Spleen (tissue), 11 donors: ENCODE data around the gene LAMC1. TPM values are rescaled to one million over a fixed set of nuclear protein-coding genes. Genes with fewer than 3 reads are reported as not detected.

ENCODE experiments used
- DNase-seq: peaks from one replicate; pipeline ENCODE4 v3.0.0-alpha.2; 2020
- H3K27ac ChIP-seq, 8 donors: fragments of 200-600 bp; sonication (generic) in 7 of 8; 1 replicate in 4 of 8; 2 replicates in 4 of 8; pipeline versions ENCODE4 v1.5.0 to v1.8.0; 2016 to 2021; ENCODE audit warnings: inconsistent platforms in 4 of 8, mild to moderate bottlenecking in 4 of 8, moderate library complexity in 1 of 8
- H3K27me3 ChIP-seq, 7 donors: fragments of 200-600 bp; sonication (generic) in 6 of 7; replicated peaks in 1 of 7; 1 replicate in 4 of 7; 2 replicates in 3 of 7; pipeline versions ENCODE4 v1.5.0 to v1.8.0; 2016 to 2021; ENCODE audit warnings: inconsistent platforms in 3 of 7, mild to moderate bottlenecking in 1 of 7
- H3K36me3 ChIP-seq, 6 donors: fragments of 200-600 bp; sonication (generic) in 5 of 6; 1 replicate in 4 of 6; 2 replicates in 2 of 6; pipeline versions ENCODE4 v1.5.0 to v1.8.0; 2016 to 2021; ENCODE audit warnings: inconsistent platforms in 2 of 6
- H3K4me1 ChIP-seq, 6 donors: fragments of 200-600 bp; sonication (generic) in 5 of 6; 1 replicate in 3 of 6; 2 replicates in 3 of 6; pipeline versions ENCODE4 v1.5.0 to v1.8.0; 2016 to 2021; ENCODE audit warnings: inconsistent platforms in 3 of 6
- H3K4me3 ChIP-seq, 8 donors: fragments of 200-600 bp; sonication (generic) in 7 of 8; 1 replicate in 4 of 8; 2 replicates in 4 of 8; pipeline versions ENCODE4 v1.5.0 to v1.8.0; 2016 to 2021; ENCODE audit warnings: inconsistent platforms in 4 of 8, mild to moderate bottlenecking in 4 of 8, moderate library complexity in 2 of 8
- H3K9me3 ChIP-seq, 8 donors: fragments of 200-600 bp; sonication (generic) in 7 of 8; 1 replicate in 4 of 8; 2 replicates in 4 of 8; pipeline versions ENCODE4 v1.5.0 to v1.8.0; 2016 to 2021; ENCODE audit warnings: inconsistent platforms in 4 of 8
- CTCF ChIP-seq, 11 experiments: fragments of 200-600 bp in 7 of 11; fragments of 450-650 bp in 4 of 11; sonication (generic) in 4 of 11; IDR thresholded peaks in 8 of 11; conservative IDR thresholded peaks in 3 of 11; 1 replicate in 7 of 11; 2 replicates in 4 of 11; pipeline versions ENCODE4 v1.4.0 to v1.8.0; 2016 to 2021; ENCODE audit warnings: antibody characterized with exemption in 11 of 11, inconsistent platforms in 4 of 11, mild to moderate bottlenecking in 1 of 11
- POLR2A ChIP-seq, 3 donors: fragments of 450-650 bp; IDR thresholded peaks; one replicate each; pipeline ENCODE4 v1.5.1; 2017; ENCODE audit warnings: antibody characterized with exemption in 3 of 3, mild to moderate bottlenecking in 1 of 3
- POLR2AphosphoS5 ChIP-seq, 3 donors: sonication (generic); formaldehyde crosslinking; IDR thresholded peaks; one replicate each; pipeline ENCODE4 v1.5.1; 2017; ENCODE audit warnings: antibody characterized with exemption in 3 of 3
- WGBS, 5 donors: extraction: QIAGEN DNeasy Blood & Tissue Kit in 3 of 5; methylation state at CpG; one replicate each; pipeline versions ENCODE4 v1.1.5 to v1.1.7; 2013 to 2018; 5-methylcytosine and 5-hydroxymethylcytosine counted together
- intact Hi-C: fragments of 100-400 bp; cut with DNase I; formaldehyde crosslinking; loops from one replicate; pipeline ENCODE4 v1.15.0; 2023; ENCODE audit warnings: low total_unique reads
- polyA plus RNA-seq, 3 donors: library from polyadenylated mRNA; stranded (reverse); fragments of 200-250 nt; gene quantifications; one replicate each; pipeline ENCODE4 v1.2.1, GENCODE V29; 2013
- total RNA-seq, 7 donors: library from RNA; depleted of rRNA in 3 of 7; stranded (reverse); fragments of >200 nt in 3 of 7; fragmentation: NEBNext Ultra II Directional in 4 of 7; extraction: Animal tissue kit (Norgen Biotek cat#: 25700) in 4 of 7; gene quantifications; one replicate each; pipeline versions ENCODE4 v1.1.0 to v1.2.1, GENCODE V29; 2016 to 2021
- donor health status: healthy with polysubstance abuse.
- donor health status: DM: no; HTN: no; CAD: no; lungs with moderate emphysema.
- donor health status: DM: no; HTN: no; CAD: no.
- donor health status: Bipolar disorder and iron deficiency.
- donor health status: healthy.
- donor health status: DM: no; HTN: no; CAD: no.
- donor health status: DM: yes; HTN: yes; CAD: no.

The LAMC1 gene
- total and polyA plus RNA-seq, 10 donors = 2.7 to 38.5 (median 30.5) TPM

- intact Hi-C loops = no loop called here
- no peaks in the 10 kb centered on the region for H3K9me3 ChIP-seq
- no peak overlapping the region for H3K4me3 ChIP-seq
- H3K27me3 ChIP-seq = no peaks in the 10 kb centered on the region
- H3K4me1 ChIP-seq = peaks cover 0 to 23% (median 0%) of the 10 kb centered on the region in 6 donors
- WGBS, 5 donors = 57 to 73% (median 61%) methylated on average over 5 of the region's 5 CpGs
- no peak overlapping the region for H3K27ac ChIP-seq
- no peaks in the 10 kb centered on the region for H3K36me3 ChIP-seq
- no peak for TF ChIP-seq POLR2A (IDR thresholded peaks at IDR 0.05)
- no peak for DNase-seq
These were observed 29.6 kb downstream of the LAMC1 start for GRCh38 chr1:183052861-183053260.

GRCh38 chr1:183058851-183059502 is 35.8 kb downstream of the LAMC1 start:
- 60 to 81% (median 72%) methylated on average over 2 of the region's 2 CpGs for WGBS, 5 donors
- no peak for TF ChIP-seq CTCF (IDR thresholded peaks at IDR 0.05 in 8 of 11, conservative IDR thresholded peaks at IDR 0.05 in 3 of 11)
- TF ChIP-seq POLR2AphosphoS5 (IDR thresholded peaks at IDR 0.05) = no peak

GRCh38 chr1:183061194-183061593 is 38.0 kb downstream of the LAMC1 start:
- intact Hi-C loops = no loop called here
- Histone ChIP-seq H3K27me3 (no peaks in the 10 kb centered on the region), H3K9me3 (peaks cover 0 to 8% (median 0%) of the 10 kb centered on the region in 8 donors), H3K36me3 (no peaks in the 10 kb centered on the region), H3K4me3 (no peak overlapping the region), H3K27ac (no peak overlapping the region), H3K4me1 (no peaks in the 10 kb centered on the region)
- no peak for TF ChIP-seq POLR2AphosphoS5 (IDR thresholded peaks at IDR 0.05)
- no peak for TF ChIP-seq CTCF (IDR thresholded peaks at IDR 0.05 in 8 of 11, conservative IDR thresholded peaks at IDR 0.05 in 3 of 11)
- TF ChIP-seq POLR2A (IDR thresholded peaks at IDR 0.05) = no peak
- no peak for DNase-seq

More at GRCh38 chr1:183058851-183059502, 35.8 kb downstream of the LAMC1 start:
- Histone ChIP-seq H3K27ac (no peak overlapping the region), H3K27me3 (no peaks in the 10 kb centered on the region), H3K4me1 (no peaks in the 10 kb centered on the region), H3K9me3 (no peaks in the 10 kb centered on the region), H3K36me3 (no peaks in the 10 kb centered on the region), H3K4me3 (no peak overlapping the region)
- no peak for DNase-seq
- intact Hi-C loops = no loop called here

- TF ChIP-seq POLR2A (IDR thresholded peaks at IDR 0.05) (no peak), CTCF (IDR thresholded peaks at IDR 0.05 in 8 of 11, conservative IDR thresholded peaks at IDR 0.05 in 3 of 11) (no peak), POLR2AphosphoS5 (IDR thresholded peaks at IDR 0.05) (no peak)
- DNase-seq = no peak
- 66 to 81% (median 79%) methylated on average over 1 of the region's 1 CpG for WGBS, 5 donors
- Histone ChIP-seq H3K27ac (no peak overlapping the region), H3K27me3 (no peaks in the 10 kb centered on the region), H3K4me1 (no peaks in the 10 kb centered on the region), H3K9me3 (peaks cover 0 to 12% (median 0%) of the 10 kb centered on the region in 8 donors), H3K4me3 (no peak overlapping the region), H3K36me3 (no peaks in the 10 kb centered on the region)
- intact Hi-C loops = no loop called here
These were observed 40.1 kb downstream of the LAMC1 start for GRCh38 chr1:183063349-183063748.
